HG03442 (cell line): ENCODE data around the gene PZP.
"Not testable (repeated sequence)": the region's sequence is repeated elsewhere in the genome, so short reads cannot be mapped to it uniquely, and the experiment has no call there.

Experiments
- ATAC-seq: cut with Tn5 transposase; IDR thresholded peaks from one replicate; pipeline ENCODE4 v1.9.1; 2021; ENCODE audit warnings: mild to moderate bottlenecking, moderate library complexity; ENCODE audit not compliant: unreplicated experiment

The PZP gene

GRCh38 chr12:9198012-9198411 lies 10.2 kb downstream of the PZP start:
- ATAC-seq: no peak

- ATAC-seq: no peak
Measured at GRCh38 chr12:9184276-9184675, 23.9 kb downstream of the PZP start.

- ATAC-seq: no peak
Measured at GRCh38 chr12:9180810-9181209, 27.4 kb downstream of the PZP start.

- no peak for ATAC-seq
Measured at GRCh38 chr12:9179781-9180180, 28.4 kb downstream of the PZP start.

GRCh38 chr12:9169979-9170634 lies 38.1 kb downstream of the PZP start:
- ATAC-seq: no peak

GRCh38 chr12:9167345-9167744 lies 40.9 kb downstream of the PZP start:
- ATAC-seq: not testable (repeated sequence)

- no peak for ATAC-seq
Measured at GRCh38 chr12:9163392-9163791, 44.8 kb downstream of the PZP start.

- no peak for ATAC-seq
Measured at GRCh38 chr12:9156119-9156518, 52.1 kb downstream of the PZP start.

GRCh38 chr12:9149372-9149771 lies 58.8 kb downstream of the PZP start:
- no peak for ATAC-seq

- no peak for ATAC-seq
Measured at GRCh38 chr12:9148926-9149325, 59.3 kb downstream of the PZP start.

- ATAC-seq: no peak
Measured at GRCh38 chr12:9147461-9147860, 60.7 kb downstream of the PZP start.

GRCh38 chr12:9144730-9145106 lies 63.5 kb downstream of the PZP start:
- ATAC-seq: no peak

GRCh38 chr12:9143929-9144729 lies 64.1 kb downstream of the PZP start:
- no peak for ATAC-seq

GRCh38 chr12:9143137-9143536 lies 65.1 kb downstream of the PZP start:
- ATAC-seq: no peak

- not testable (repeated sequence) for ATAC-seq
Measured at GRCh38 chr12:9139588-9140290, 68.5 kb downstream of the PZP start.

GRCh38 chr12:9135903-9136310 lies 72.3 kb downstream of the PZP start:
- no peak for ATAC-seq

- no peak for ATAC-seq
Measured at GRCh38 chr12:9134981-9135628, 73.1 kb downstream of the PZP start.

- ATAC-seq: no peak
Measured at GRCh38 chr12:9133216-9133916, 74.8 kb downstream of the PZP start.

- no peak for ATAC-seq
Measured at GRCh38 chr12:9132008-9132535, 76.1 kb downstream of the PZP start.

GRCh38 chr12:9130244-9130643 lies 78.0 kb downstream of the PZP start:
- ATAC-seq: no peak
